ENCODE measurements around the gene DES.

GRCh38 chr2:219448776-219449341, 30.7 kb downstream of the DES start:
- no peak for TF ChIP-seq POLR2AphosphoS5 (IDR thresholded peaks at IDR 0.05)
- TF ChIP-seq CTCF (IDR thresholded peaks at IDR 0.05), result no peak
- no peak for TF ChIP-seq POLR2A (IDR thresholded peaks at IDR 0.05)
